DMS79 treated with DMSO at 0.1 percent for 48 hours (cell line): ENCODE results near the gene BLOC1S3.
A peak's percentile ranks its signal among the peaks of the same experiment; 100 is the strongest.

ENCODE experiments used
- DNase-seq: peaks from one replicate; lab custom pipeline; 2025; lab: John Stamatoyannopoulos, UW

BLOC1S3 gene

GRCh38 chr19:45146251-45146650, 32.3 kb upstream of the BLOC1S3 start:
- DNase-seq: no peak

- DNase-seq: no peak
These were observed 31.8 kb upstream of the BLOC1S3 start for GRCh38 chr19:45146741-45147205.

GRCh38 chr19:45147835-45148676, 30.5 kb upstream of the BLOC1S3 start:
- DNase-seq: no peak

- DNase-seq: no peak
These were observed 29.5 kb upstream of the BLOC1S3 start for GRCh38 chr19:45149129-45149528.

GRCh38 chr19:45150180-45150579, 28.4 kb upstream of the BLOC1S3 start:
- DNase-seq: no peak

GRCh38 chr19:45150751-45151281, 27.8 kb upstream of the BLOC1S3 start:
- no peak for DNase-seq

- DNase-seq: no peak
These were observed 27.3 kb upstream of the BLOC1S3 start for GRCh38 chr19:45151320-45151719.

- DNase-seq: no peak
These were observed 26.6 kb upstream of the BLOC1S3 start for GRCh38 chr19:45151821-45152503.

GRCh38 chr19:45152504-45153338, 25.9 kb upstream of the BLOC1S3 start:
- peak; percentile 18 for DNase-seq

GRCh38 chr19:45153339-45154063, 25.1 kb upstream of the BLOC1S3 start:
- peak; percentile 16 for DNase-seq

GRCh38 chr19:45154064-45154827, 24.3 kb upstream of the BLOC1S3 start:
- no peak for DNase-seq

- DNase-seq: no peak
These were observed 22.5 kb upstream of the BLOC1S3 start for GRCh38 chr19:45156011-45156630.

- DNase-seq: no peak
These were observed 21.8 kb upstream of the BLOC1S3 start for GRCh38 chr19:45156751-45157150.

- DNase-seq: no peak
These were observed 19.9 kb upstream of the BLOC1S3 start for GRCh38 chr19:45158503-45159209.

GRCh38 chr19:45159210-45159970, 19.2 kb upstream of the BLOC1S3 start:
- no peak for DNase-seq

GRCh38 chr19:45159971-45160324, 18.6 kb upstream of the BLOC1S3 start:
- no peak for DNase-seq

GRCh38 chr19:45160870-45161737, 17.5 kb upstream of the BLOC1S3 start, which contains the start of gene NKPD1:
Gene NKPD1 (minus strand): TSS chr19:45160982. CDS start chr19:45160150, 832 bp downstream.
- no peak for DNase-seq
